SHP77 (cell line): ENCODE results near the gene CUL9.

Source experiments
- DNase-seq, 2 experiments: peaks; one replicate each; lab custom pipeline; 2025; lab: John Stamatoyannopoulos, UW

Gene CUL9

DNA sequence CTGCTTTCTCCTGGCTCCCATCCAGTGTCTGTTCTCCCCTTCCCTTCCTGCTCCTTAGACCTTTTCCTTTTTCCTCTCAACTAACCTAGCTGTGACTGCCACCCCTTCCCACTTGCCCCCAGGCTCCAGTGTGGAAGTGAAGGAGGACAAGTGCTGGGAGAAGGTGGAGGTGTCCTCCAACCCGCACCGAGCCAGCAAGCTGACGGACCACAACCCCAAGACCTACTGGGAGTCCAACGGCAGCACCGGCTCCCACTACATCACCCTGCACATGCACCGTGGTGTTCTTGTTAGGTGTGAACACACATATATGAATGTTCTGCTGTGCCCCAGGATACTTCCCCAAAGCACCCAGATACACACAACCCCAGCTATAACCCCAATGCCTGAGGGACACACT, 18.5 kb downstream of the CUL9 start:
- no peak for DNase-seq

DNA sequence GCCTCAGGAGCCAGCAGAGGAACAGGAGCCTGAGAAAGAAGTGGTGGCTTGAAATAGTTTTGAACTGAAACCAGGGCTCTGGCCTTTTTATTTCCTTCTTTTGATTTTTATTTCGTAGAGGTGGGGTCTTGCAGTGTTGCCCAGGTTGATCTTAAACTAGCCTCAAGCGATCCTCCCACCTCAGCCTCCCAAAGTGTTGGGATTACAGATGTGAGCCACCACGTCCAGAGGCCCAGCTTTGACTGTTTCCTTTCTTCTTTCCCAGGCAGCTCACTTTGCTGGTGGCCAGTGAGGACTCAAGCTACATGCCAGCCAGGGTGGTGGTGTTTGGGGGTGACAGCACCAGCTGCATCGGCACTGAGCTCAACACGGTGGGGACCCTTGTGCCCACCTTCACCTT, 20.5 kb downstream of the CUL9 start:
- no peak for DNase-seq

DNA sequence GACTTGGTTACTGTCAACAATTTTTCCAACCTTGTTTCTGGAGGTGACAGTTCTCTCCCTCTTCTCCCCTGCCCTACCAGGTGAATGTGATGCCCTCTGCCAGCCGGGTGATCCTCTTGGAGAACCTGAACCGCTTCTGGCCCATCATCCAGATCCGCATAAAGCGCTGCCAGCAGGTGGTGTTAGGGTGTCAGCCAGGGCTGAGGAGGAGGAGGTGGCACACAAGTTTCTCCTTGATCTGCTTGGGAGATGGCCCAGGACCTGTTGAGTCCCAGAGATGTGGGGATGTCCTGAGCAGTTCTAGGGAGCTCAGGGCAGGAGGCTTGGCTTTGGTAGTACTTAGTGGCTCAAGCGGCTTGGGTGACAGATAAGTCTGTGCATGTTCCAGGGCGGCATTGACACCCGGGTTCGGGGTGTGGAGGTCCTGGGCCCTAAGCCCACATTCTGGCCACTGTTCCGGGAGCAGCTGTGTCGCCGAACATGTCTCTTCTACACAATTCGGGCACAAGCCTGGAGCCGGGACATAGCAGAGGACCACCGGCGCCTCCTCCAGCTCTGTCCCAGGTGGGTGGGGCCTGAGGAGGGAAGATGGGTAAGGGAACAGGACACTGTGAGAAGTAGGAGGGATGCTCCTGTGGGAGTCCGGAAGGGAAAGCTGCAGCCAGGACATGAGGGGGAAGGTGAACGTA, 21.2 kb downstream of the CUL9 start:
- no peak for DNase-seq

DNA sequence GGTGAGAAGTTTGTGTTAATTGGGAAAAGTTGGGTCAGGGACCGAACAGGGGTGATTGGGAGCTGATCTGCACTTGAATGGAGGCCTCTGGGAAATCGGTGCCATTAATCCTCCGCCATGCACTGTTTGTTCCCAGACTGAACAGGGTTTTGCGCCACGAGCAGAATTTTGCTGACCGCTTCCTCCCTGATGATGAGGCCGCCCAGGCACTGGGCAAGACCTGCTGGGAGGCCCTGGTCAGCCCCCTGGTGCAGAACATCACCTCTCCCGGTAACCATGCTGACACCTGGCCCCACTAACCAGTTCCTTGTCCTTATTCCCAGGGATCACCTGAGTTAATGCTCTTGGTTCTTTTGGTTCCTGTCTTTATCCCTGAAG, 21.7 kb downstream of the CUL9 start:
- DNase-seq = no peak

DNA sequence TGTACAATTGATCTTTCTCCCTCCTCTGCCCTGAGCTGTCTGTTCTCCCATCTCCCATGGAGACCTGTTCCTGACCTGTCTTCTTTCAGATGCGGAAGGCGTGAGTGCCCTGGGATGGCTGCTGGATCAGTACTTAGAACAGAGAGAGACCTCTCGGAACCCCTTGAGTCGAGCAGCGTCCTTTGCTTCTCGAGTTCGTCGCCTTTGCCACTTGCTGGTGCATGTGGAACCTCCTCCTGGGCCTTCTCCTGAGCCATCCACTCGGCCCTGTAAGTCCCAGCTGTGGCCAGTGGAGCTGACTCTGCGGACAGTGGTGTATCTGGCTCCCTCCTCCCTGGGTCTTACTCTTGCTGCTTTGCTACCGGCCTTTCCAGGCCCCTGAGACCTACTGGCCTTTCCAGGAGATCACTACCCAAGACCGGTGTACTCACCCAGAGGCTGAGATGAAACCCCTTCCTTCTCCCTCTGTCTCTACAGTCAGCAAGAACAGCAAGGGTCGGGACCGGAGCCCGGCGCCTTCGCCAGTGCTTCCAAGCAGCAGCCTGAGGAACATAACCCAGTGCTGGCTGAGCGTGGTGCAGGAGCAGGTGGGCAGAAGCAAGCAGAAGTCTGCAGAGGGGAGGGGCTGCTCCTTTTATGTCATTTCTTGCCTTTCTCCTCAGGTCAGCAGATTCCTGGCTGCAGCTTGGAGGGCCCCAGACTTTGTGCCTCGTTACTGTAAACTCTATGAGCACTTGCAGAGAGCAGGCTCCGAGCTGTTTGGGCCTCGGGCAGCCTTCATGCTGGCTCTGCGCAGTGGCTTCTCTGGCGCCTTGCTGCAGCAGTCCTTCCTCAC, 22.5 kb downstream of the CUL9 start:
- DNase-seq = no peak

DNA sequence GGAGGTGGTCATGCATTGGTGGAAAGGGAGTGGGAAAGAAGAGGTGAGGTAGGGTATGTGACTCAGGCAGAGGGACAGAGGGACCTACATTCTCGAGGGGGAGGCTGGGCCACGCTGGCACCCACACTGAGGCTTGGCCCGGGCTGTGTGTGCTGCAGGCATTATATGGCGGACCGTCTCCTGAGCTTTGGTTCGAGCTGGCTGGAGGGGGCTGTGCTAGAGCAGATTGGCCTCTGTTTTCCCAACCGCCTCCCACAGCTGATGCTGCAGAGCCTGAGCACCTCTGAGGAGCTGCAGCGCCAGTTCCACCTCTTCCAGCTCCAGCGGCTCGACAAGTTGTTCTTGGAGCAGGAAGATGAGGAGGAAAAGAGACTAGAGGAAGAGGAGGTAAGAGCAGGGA, 23.9 kb downstream of the CUL9 start:
- DNase-seq = no peak

DNA sequence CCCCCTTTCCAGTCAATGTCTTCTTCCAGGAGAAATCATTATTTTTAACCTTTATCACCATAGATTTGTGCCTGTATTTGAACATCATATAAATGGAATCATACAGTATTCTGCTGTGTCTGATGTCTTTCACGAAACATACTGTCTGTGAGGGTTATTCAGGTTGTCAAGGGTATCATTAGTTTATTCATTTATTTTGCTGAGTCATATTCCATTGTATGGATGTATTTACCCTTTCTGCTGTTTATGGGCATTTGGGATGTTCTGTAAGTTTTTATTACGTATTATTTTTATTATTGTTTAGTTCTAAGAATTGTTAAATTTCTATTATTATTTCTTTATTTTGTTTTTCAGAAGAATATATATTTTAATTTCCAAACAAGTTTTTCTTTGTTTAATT, 25.3 kb downstream of the CUL9 start:
- no peak for DNase-seq

DNA sequence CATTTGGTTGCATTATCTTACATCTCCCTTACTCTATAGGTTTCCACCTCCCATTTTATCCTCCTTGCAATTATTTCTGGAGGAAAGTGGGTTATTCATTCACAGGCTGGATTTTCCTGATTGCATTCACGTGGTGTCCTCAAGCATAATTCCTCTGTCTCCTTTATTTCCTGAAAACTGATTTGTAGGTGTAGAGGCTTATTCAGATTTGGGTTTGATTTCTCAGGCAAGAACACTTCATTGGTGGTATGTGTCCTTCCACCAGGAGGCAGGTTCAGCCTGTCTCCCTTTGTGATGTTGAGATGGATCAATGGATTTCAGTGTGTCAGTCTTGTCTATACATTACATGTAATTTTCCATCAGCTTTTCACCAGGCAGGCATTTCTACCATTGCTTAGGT, 30.0 kb downstream of the CUL9 start:
- DNase-seq = no peak

DNA sequence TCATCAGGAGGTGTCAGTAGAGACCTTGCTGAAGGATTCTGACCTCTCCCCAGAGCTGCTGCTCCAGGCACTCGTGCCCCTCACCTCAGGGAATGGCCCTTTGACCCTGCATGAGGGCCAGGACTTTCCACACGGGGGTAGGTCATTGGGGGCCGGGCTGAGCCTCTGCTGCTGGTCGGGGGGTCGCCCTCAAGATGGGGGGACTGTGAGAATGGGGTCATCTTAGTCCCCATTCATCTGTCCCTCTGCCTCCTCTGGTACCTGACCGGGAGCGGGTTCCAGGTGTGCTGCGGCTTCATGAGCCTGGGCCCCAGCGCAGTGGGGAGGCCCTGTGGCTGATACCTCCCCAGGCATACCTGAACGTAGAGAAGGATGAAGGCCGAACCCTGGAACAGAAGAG, 31.4 kb downstream of the CUL9 start:
- DNase-seq = no peak

DNA sequence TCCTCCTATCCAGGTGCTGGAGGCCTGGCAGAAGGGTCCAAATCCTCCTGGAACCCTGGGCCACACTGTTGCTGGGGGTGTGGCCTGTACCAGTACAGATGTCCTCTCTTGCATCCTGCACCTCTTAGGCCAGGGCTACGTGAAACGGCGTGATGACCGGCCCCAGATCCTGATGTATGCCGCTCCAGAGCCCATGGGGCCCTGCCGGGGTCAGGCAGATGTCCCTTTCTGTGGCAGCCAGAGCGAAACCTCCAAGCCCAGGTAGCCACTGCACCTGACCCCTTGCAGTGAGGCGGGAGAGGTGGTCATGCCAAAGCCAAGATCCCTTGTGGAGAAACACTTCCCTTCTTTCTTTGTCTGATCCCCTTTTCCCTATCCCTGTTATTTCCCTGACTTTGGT, 33.1 kb downstream of the CUL9 start:
- DNase-seq = no peak

DNA sequence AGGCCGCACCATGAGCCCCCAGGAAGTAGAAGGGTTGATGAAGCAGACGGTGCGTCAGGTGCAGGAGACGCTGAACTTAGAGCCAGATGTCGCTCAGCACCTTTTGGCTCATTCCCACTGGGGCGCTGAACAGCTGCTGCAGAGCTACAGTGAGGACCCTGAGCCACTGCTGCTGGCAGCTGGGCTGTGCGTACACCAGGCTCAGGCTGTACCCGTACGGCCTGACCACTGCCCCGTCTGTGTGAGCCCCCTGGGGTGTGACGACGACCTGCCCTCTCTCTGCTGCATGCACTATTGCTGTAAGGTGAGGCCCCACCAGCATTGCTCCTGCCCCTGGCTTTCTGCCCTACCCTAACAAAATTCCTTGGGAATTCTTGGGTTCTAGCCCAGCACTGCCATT, 34.2 kb downstream of the CUL9 start:
- no peak for DNase-seq

DNA sequence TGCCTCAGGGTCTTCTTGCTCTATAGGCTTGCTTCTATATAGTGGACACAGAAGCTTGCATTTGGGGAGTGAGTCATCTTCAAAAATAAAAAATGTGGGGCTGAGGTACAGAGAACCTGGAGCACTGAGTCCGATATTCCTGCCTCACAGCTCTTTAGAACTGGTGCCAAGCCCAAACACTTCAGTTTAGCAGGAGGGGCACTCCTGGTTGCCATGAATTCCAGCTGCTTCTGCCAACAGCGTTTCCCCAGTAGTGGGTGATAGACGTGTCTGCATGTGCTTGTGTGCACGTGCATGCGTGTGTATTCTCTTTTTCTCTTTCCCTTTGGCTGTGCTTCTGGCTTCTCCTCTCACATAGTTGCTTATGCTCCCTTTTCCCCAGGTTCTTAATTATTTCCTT, 35.4 kb downstream of the CUL9 start:
- no peak for DNase-seq

DNA sequence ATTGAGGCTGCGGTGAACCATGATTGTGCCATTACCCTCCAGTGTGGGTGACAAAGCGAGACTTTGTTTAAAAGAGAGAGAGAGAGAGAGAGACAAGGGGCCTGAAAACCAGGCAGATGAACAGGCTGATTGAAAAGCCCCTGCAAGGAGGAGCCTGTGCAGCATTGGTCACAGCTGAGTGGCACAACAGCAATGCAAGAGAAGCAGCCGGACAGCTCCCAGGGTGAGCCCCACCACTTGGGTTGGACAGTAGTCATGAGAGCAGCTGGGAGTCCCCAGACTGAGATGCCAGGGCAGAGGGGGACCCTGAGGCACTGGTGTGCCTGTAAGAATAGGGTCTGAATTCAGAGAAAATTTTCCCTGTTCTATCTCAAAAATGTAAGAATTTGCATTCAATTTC, 37.1 kb downstream of the CUL9 start:
- no peak for DNase-seq

DNA sequence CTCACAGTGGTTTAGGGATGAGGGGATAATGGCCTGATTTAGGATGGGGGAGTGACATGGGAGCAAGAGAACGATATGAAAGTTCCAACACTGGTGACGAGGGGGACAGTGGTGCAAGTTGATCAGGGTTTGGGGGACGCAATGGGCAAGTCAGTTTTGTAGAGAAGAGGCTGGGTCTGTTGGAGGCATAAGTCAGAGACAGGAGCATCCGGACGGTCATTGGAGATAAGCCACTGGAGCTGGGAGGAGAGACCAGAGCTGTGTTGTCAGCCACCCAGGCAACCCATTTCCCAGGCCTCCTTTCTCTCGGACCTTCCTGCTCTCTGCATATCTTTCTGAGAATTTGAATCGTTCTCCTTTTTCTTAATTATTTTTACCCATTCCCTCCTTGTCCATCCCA, 37.8 kb downstream of the CUL9 start:
- no peak for DNase-seq

DNA sequence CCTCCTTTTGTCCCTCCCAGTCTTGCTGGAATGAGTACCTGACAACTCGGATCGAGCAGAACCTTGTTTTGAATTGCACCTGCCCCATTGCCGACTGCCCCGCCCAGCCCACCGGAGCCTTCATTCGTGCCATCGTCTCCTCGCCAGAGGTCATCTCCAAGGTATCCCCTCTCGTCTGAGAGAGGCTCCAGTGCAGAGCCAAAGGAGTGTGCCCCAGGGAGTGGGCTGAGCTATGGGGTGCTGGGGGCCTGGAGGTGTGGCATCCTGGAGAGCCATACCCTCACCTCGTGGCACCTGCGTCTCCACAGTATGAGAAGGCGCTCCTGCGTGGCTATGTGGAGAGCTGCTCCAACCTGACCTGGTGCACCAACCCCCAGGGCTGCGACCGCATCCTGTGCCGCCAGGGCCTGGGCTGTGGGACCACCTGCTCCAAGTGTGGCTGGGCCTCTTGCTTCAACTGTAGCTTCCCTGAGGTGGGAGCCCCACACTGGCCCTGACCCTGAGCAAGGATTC, 38.5 kb downstream of the CUL9 start:
- DNase-seq = no peak

DNA sequence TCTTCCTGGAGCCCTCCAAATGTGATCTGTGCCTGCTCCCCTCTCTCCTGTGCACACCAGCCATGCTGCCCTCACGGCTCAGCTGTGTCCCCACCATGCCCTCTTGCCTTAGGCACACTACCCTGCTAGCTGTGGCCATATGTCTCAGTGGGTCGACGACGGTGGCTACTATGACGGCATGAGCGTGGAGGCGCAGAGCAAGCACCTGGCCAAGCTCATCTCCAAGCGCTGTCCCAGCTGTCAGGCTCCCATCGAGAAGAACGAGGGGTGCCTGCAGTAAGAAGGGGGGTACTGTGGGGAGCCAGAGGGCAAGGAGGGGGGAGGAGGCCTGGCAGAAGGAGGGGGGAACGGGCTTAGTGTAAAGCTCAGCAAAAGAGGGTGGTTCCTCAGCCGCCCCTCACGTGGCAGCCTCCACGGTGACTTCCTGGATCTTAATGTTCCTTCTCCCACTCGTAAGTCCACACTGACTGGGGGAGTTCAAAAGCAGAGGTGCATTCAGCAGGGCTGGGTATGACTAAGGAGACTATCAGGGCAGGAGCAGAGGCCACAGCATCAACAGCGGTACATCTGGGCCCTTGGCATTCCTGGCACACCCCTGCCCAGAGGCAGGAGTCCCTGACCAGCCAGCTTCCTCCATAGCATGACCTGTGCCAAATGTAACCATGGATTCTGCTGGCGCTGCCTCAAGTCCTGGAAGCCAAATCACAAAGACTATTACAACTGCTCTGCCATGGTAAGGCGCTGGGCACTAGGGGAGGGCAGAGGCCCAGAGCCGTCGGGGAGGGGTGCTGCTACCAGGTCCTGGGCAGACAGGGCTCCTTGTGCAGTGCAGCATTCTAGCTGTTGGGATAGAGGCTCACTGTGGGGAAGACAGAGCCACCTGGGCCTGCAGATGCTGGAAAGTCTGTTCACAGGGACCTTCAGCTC, 39.3 kb downstream of the CUL9 start:
- no peak for DNase-seq

DNA sequence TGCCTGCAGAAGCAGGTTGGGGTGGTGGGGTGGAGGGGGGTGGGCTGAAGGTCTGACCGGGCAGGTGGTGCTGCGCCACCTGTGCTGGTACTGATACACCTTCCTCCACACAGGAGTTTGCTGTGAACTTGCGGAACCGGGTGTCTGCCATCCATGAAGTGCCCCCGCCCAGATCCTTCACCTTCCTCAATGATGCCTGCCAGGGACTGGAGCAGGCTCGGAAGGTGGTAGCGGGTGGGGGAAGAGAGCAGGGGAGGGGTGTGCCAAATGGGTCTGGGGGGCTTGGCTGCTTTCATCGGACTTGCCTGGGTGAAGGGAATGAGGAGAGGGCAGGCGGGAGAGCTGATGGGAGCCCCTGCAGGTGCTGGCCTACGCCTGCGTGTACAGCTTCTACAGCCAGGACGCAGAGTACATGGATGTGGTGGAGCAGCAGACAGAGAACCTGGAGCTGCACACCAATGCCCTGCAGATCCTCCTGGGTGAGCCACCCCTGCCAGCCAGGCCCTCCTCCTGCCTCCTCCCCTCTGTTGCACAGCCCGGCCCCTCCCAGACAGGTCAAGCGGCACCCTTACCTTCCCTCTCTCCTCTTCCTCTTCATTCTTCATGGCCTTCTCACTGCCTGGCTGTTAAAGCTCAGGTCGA, 40.5 kb downstream of the CUL9 start:
- no peak for DNase-seq

DNA sequence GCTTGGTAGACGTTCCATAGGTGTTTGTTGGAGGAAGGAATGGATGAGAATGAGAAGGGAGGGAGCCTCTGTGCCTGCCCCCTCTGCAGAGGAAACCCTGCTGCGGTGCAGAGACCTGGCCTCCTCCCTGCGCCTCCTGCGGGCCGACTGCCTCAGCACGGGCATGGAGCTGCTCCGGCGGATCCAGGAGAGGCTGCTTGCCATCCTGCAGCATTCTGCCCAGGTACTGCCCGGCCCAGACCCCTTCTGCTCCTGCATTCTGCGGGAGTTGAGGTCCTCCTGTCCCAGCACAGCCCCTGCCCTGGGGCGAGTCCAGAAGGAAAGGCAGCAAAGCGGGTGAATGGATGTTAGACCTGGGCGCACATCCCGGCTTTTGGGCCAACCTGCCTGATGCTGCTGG, 41.2 kb downstream of the CUL9 start:
- no peak for DNase-seq

DNA sequence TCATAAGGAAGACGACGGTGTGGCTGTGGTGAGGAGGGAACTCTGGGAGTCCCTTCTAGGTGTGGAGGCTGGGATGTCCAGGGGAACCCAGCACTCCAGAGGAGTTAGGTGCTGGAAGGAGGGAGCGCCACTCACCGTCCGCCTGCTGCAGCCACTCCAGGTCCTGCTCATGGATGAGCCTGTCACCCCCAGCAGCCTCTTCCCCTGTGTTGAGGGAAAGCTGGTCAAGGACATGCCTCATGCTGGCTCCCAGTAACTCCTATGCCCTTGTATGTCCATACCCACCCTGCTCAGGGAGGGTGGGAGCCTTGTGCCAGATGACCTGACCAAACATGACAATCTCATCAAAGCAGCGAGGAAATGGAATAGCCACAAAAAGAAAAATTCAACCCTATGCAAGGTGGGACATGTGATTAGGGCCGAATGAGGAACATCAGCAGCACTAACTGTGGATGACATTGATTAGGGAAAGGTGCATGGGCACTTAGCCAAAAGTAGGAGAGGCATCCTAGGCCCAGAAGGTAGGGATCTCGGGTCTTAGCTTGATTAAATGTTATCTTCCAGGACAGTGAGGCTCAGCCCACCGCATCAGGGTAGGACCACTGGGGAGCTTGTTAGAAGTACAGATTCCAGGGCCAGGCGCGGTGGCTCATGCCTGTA, 44.3 kb downstream of the CUL9 start:
- no peak for DNase-seq

DNA sequence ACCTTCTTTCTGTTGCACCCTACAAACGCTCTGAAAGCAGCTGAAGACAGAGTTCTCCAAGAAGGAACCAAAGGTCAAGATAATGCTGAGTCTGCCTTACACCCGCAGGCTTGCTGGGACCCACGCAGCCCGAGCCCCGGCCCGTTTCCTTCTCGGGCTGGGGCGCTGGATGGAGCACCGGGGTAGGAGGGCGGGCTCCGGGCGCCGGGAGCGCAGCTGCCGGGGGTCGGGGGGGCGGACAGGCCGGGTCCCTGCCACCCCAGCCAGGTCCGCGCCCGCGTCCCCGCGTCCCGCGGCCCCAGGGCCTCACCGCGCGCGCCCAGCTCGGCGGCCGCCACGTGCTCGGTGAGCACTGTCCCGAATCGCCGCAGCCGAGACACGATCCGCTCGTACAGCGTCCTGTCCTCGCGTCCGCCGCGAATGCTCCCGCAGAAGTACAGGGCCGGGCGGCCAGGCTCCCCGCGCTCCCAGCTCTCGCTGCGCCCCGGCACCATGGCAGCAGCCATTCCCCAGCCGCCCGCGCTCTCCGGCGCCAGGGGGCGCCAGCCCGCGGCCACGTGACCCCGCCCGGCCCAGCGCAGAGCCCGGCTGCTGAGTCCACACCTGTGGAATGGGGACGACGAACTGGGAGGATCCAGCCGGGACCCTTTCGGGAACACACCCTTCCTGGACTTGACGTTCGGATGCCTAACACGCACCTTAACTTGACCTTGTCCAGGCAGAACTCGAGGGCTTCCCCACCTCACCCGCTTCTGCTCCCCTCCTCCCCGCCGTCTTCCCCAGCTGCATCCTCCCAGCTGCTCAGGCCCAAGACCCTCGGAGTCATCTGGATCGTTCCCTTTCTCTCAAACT, 47.2 kb downstream of the CUL9 start, which contains the start of gene DNPH1:
TSS of gene DNPH1 (minus strand) at position 531 of the 852 bp plus-strand sequence. CDS start at position 506, 25 bp downstream.
- peak; percentile 33 to 58 for DNase-seq
